B cell (primary cell): ENCODE measurements around the gene ATXN7. TPM values are rescaled to one million over a fixed set of nuclear protein-coding genes. Genes with fewer than 3 reads are reported as not detected.
A peak's percentile ranks its signal among the peaks of the same experiment; 100 is the strongest.

Experiments used
- ATAC-seq: fragments of 200-7000 bp; cut with Tn5 transposase; one replicate; pipeline ENCODE4 v1.10.0; 2021; ENCODE audit warnings: low read depth, mild to moderate bottlenecking, moderate number of reproducible peaks, moderate library complexity
- CTCF ChIA-PET: fragments of 350-600 bp; sonication (Branson Sonifier 250); formaldehyde crosslinking; loops from one replicate; lab custom pipeline; 2021; ENCODE audit warnings: antibody characterized with exemption, inconsistent platforms; lab: Charles Lee
- POLR2A ChIA-PET: fragments of 350-600 bp; sonication (Branson Sonifier 250); formaldehyde crosslinking; loops from one replicate; lab custom pipeline; 2021; ENCODE audit warnings: antibody characterized with exemption; lab: Charles Lee
- DNase-seq: peaks from one replicate; pipeline ENCODE4 v3.0.0; 2013
- H2AFZ ChIP-seq: 2 replicates; pipeline ENCODE4 v1.6.1; 2012; ENCODE audit warnings: mild to moderate bottlenecking, low read depth, low read length; ENCODE audit not compliant: insufficient read depth, poor library complexity, severe bottlenecking
- H3K27ac ChIP-seq, 2 donors: 1 replicate in 1 of 2; 2 replicates in 1 of 2; pipeline ENCODE4 v1.5.1; 2012 to 2013; ENCODE audit warnings: low read length in 2 of 2, mild to moderate bottlenecking in 2 of 2, moderate library complexity in 1 of 2
- H3K27me3 ChIP-seq, 4 experiments: fragments of 200-600 bp in 1 of 4; sonication (generic) in 1 of 4; replicated peaks in 1 of 4; 1 replicate in 2 of 4; 2 replicates in 2 of 4; pipeline versions ENCODE4 v1.6.1 to v1.7.0; 2013 to 2016; ENCODE audit warnings: low read length in 3 of 4, mild to moderate bottlenecking in 2 of 4, mixed read lengths in 1 of 4, moderate library complexity in 1 of 4; ENCODE audit not compliant: insufficient read depth in 4 of 4, control insufficient read depth in 3 of 4; ENCODE audit errors: control extremely low read depth in 1 of 4
- H3K36me3 ChIP-seq, 2 experiments: replicated peaks in 1 of 2; 1 replicate in 1 of 2; 2 replicates in 1 of 2; pipeline versions ENCODE4 v1.6.1 to v1.7.1; 2013; ENCODE audit warnings: low read length in 1 of 2; ENCODE audit not compliant: insufficient read depth in 2 of 2, control insufficient read depth in 1 of 2; ENCODE audit errors: control extremely low read depth in 1 of 2, extremely low read depth in 1 of 2
- H3K4me1 ChIP-seq, 2 donors: fragments of 200-600 bp in 1 of 2; sonication (generic) in 1 of 2; 1 replicate in 1 of 2; 2 replicates in 1 of 2; pipeline versions ENCODE4 v1.5.1 to v1.6.1; 2013 to 2017; ENCODE audit warnings: low read length in 2 of 2; ENCODE audit not compliant: control insufficient read depth in 2 of 2, insufficient read depth in 2 of 2
- H3K4me2 ChIP-seq: replicated peaks from 2 replicates; pipeline ENCODE3; 2012; ENCODE audit warnings: mild to moderate bottlenecking, low read depth, low read length; ENCODE audit not compliant: poor library complexity, severe bottlenecking
- H3K4me3 ChIP-seq, 5 experiments: fragments of 200-600 bp in 1 of 5; sonication (generic) in 1 of 5; 1 replicate in 3 of 5; 2 replicates in 2 of 5; pipeline versions ENCODE4 v1.5.1 to v1.7.0; 2011 to 2016; ENCODE audit warnings: low read length in 4 of 5, mild to moderate bottlenecking in 4 of 5, low read depth in 2 of 5, control low read depth in 1 of 5, moderate library complexity in 1 of 5; ENCODE audit not compliant: insufficient read depth in 1 of 5; ENCODE audit errors: control extremely low read depth in 1 of 5, extremely low read depth in 1 of 5
- H3K79me2 ChIP-seq: fragments of 200-600 bp; sonication (generic); one replicate; pipeline ENCODE4 v1.6.0; 2016; ENCODE audit warnings: low read length; ENCODE audit not compliant: control insufficient read depth, insufficient read depth
- H3K9ac ChIP-seq: fragments of 200-600 bp; sonication (generic); 2 replicates; pipeline ENCODE4 v1.6.1; 2017; ENCODE audit warnings: mild to moderate bottlenecking, low read length, moderate library complexity
- H3K9me3 ChIP-seq, 3 donors: one replicate each; pipeline versions ENCODE4 v1.6.1 to v1.7.1; 2013; ENCODE audit warnings: low read length in 2 of 3; ENCODE audit not compliant: control insufficient read depth in 2 of 3, insufficient read depth in 1 of 3; ENCODE audit errors: control extremely low read depth in 1 of 3
- H4K20me1 ChIP-seq: 2 replicates; pipeline ENCODE4 v1.6.0; 2012; ENCODE audit warnings: mild to moderate bottlenecking, low read length; ENCODE audit not compliant: insufficient read depth, control insufficient read depth, poor library complexity, severe bottlenecking
- H3K27ac Mint-ChIP-seq: one replicate; pipeline ENCODE4 v1.8.0; 2021; ENCODE audit warnings: mixed read lengths
- H3K27me3 Mint-ChIP-seq: one replicate; pipeline ENCODE4 v1.8.0; 2021; ENCODE audit warnings: mixed read lengths
- H3K4me1 Mint-ChIP-seq: one replicate; pipeline ENCODE4 v1.8.0; 2021; ENCODE audit warnings: mixed read lengths
- H3K4me3 Mint-ChIP-seq: one replicate; pipeline ENCODE4 v1.8.0; 2021; ENCODE audit warnings: mixed read lengths
- H3K9me3 Mint-ChIP-seq: one replicate; pipeline ENCODE4 v1.8.0; 2022; ENCODE audit warnings: mixed read lengths; ENCODE audit not compliant: insufficient read depth
- CTCF ChIP-seq: fragments of 200-600 bp; IDR thresholded peaks from one replicate; pipeline ENCODE4 v1.8.0; 2022; ENCODE audit warnings: antibody characterized with exemption, mild to moderate bottlenecking
- EZH2 ChIP-seq: IDR thresholded peaks from 2 replicates; pipeline ENCODE4 v1.6.1; 2012; ENCODE audit warnings: borderline replicate concordance, low read depth, mild to moderate bottlenecking, moderate library complexity, low read length; ENCODE audit not compliant: insufficient read depth, poor library complexity, severe bottlenecking
- WGBS: methylation state at CpG from one replicate; pipeline ENCODE4 v1.1.5; 2013; ENCODE audit warnings: missing lambda C conversion rate; ENCODE audit not compliant: insufficient coverage; 5-methylcytosine and 5-hydroxymethylcytosine counted together
- intact Hi-C: fragments of 100-400 bp; cut with micrococcal nuclease; formaldehyde crosslinking; loops from one replicate; pipeline ENCODE4 v1.10.0; 2022
- polyA plus RNA-seq: library from polyadenylated mRNA; depleted of rRNA; stranded (reverse); fragments of >200 nt; gene quantifications from 2 replicates; pipeline ENCODE4 v1.2.3, GENCODE V29; 2012
- total RNA-seq, 2 donors: library from RNA; stranded (reverse); fragments of 120-200 nt in 1 of 2; gene quantifications; 1 replicate in 1 of 2; 2 replicates in 1 of 2; pipeline versions ENCODE4 v1.2.3 to v1.2.4, GENCODE V29; 2013 to 2022

ATXN7 gene
- total and polyA plus RNA-seq, 2 donors (not counting 1 experiment from before 2014, with no cell fraction given) = 18.1 to 74.3 TPM

GRCh38 chr3:63977893-63978292, 114.2 kb downstream of the ATXN7 start:
- Histone ChIP-seq H4K20me1 (peaks cover 41% of the 10 kb centered on the region), H3K4me1 (peaks cover 0 to 8% of the 10 kb centered on the region in 2 donors), H3K27ac (no peak overlapping the region), H3K27me3 (no peaks in the 10 kb centered on the region), H2AFZ (no peak overlapping the region), H3K36me3 (peaks cover 0 to 42% of the 10 kb centered on the region in 2 experiments), H3K4me3 (no peak overlapping the region), H3K9ac (no peak overlapping the region), H3K4me2 (no peak overlapping the region), H3K79me2 (peaks cover 50% of the 10 kb centered on the region), H3K9me3 (no peaks in the 10 kb centered on the region)
- no peak overlapping the region for H3K4me3 Mint-ChIP-seq
- H3K9me3 Mint-ChIP-seq = no peaks in the 10 kb centered on the region
- ChIA-PET POLR2A (no interaction called here), CTCF (interaction anchor here (1.3 to 4.5 kb wide), 4 partner anchors 14 to 27 kb away, joined by 3 to 27 read pairs (median 10); no protein-coding TSS in a partner anchor)
- 91% methylated on average over 4 of the region's 4 CpGs for WGBS
- no peaks in the 10 kb centered on the region for H3K27me3 Mint-ChIP-seq
- DNase-seq (no peak), ATAC-seq (no peak)
- no peak overlapping the region for H3K27ac Mint-ChIP-seq
- intact Hi-C loops = no loop called here
- TF ChIP-seq EZH2 (no peak), CTCF (no peak)
- H3K4me1 Mint-ChIP-seq = peaks cover 26% of the 10 kb centered on the region

- H3K4me3 Mint-ChIP-seq = no peak overlapping the region
- ChIA-PET CTCF (interaction anchor here (3.3 to 4.5 kb wide), 2 partner anchors 14 to 17 kb away, joined by 16 to 27 read pairs; no protein-coding TSS in a partner anchor), POLR2A (no interaction called here)
Observed at GRCh38 chr3:63979093-63979885, 115.6 kb downstream of the ATXN7 start.

More at GRCh38 chr3:63979093-63979885, 115.6 kb downstream of the ATXN7 start:
- ATAC-seq (no peak), DNase-seq (no peak)
- Histone ChIP-seq H3K27ac (peak overlapping the region in 1 of 2 donors; percentile 36), H4K20me1 (peaks cover 36% of the 10 kb centered on the region), H3K79me2 (peaks cover 37% of the 10 kb centered on the region), H2AFZ (no peak overlapping the region), H3K9me3 (no peaks in the 10 kb centered on the region), H3K4me2 (peak overlapping the region; percentile 21), H3K4me1 (peaks cover 0 to 8% of the 10 kb centered on the region in 2 donors), H3K36me3 (peaks cover 0 to 45% of the 10 kb centered on the region in 2 experiments), H3K4me3 (no peak overlapping the region), H3K27me3 (no peaks in the 10 kb centered on the region), H3K9ac (no peak overlapping the region)
- intact Hi-C loops = no loop called here
- Mint-ChIP-seq H3K27ac (no peak overlapping the region), H3K4me1 (peaks cover 26% of the 10 kb centered on the region), H3K27me3 (no peaks in the 10 kb centered on the region), H3K9me3 (no peaks in the 10 kb centered on the region)
- whole genome bisulfite sequencing = 73% methylated on average over 4 of the region's 12 CpGs
- TF ChIP-seq CTCF (no peak), EZH2 (no peak)
